GM19397 (cell line): ENCODE data around the gene PJVK.

Experiments
- ATAC-seq: cut with Tn5 transposase; IDR thresholded peaks from one replicate; pipeline ENCODE4 v1.9.1; 2021; ENCODE audit warnings: mild to moderate bottlenecking, moderate library complexity; ENCODE audit not compliant: unreplicated experiment

PJVK gene

GRCh38 chr2:178479758-178480226, 28.6 kb downstream of the PJVK start:
- no peak for ATAC-seq

- ATAC-seq: peak; percentile 76
Observed at GRCh38 chr2:178480227-178481181, 29.3 kb downstream of the PJVK start, which contains the start of gene PLEKHA3. PLEKHA3 (plus strand) TSS chr2:178480457; CDS start chr2:178480870, 413 bp downstream.

DNA sequence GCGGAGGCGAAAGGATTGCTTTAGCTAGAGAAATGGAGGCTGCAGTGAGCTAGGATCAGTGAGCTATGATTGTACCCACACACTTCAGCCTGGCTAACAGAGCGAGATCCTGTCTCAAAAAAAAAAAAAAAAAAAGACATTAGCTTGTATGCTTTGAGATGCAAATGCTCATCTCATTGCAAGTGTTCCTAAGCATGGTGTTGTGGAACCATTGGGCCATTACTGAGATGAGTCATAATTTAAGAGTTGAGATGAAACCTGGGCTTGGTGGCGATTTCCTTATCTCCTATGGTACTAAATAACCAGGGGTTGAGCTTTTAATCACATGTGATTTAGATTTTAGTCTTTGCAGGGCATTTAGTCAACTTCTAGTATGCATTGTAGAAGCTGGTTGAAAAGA, 31.3 kb downstream of the PJVK start:
- no peak for ATAC-seq

DNA sequence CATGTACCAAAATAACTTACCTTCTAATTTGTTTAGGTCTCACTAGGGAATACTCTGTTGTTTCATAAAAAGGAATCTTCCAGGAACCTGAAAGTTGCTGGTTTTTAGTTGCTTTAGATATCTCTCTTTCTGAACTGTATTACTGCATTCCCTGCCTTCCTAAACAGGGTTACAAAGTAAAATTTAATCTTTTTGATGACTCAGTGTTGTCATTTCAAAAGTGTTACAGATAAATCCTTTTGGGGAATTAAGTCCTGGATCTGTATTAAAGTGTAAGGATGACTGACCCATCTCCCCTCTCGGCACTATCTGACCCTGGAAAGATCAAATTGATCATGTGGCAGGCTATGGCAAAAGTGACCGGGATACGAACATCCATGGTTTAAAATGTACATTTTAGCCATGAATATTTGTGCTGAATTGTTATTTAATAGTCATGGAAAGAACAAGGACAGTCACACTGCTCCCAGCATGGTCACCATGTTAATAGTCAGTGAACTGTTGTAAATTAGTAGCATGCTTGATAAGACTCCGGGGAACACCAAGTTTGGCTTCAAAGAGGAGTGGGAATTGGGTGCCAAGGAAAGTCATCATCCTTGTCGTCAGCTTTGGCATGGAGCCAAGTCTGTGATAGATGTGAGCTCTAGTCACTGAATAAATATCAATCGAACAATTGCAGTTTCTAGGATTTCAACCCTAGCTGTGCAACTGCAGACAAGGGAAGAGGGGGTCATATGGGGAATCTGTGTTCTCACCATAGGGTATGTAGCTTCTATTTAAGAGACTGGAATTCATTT, 33.3 kb downstream of the PJVK start:
- ATAC-seq: no peak

GRCh38 chr2:178485356-178485755, 34.2 kb downstream of the PJVK start:
- no peak for ATAC-seq

DNA sequence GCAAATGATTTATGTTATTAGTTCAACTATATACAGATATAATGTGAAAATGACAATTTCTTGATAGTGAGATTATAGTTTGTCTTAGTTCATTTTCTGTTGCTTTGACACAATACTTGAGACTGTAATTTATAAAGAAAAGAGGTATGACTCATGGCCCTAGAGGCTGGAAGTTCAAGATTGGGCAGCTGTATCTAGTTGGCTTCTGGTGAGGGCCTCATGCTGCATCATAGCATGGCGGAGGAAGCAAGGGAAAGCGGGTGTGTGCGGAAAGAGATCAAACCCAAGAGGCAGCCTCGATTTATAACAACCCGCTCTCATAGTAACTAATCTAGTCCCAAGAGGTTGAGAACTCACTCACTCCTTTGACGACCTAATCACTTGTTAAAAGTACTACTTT, 40.4 kb downstream of the PJVK start:
- ATAC-seq: no peak

DNA sequence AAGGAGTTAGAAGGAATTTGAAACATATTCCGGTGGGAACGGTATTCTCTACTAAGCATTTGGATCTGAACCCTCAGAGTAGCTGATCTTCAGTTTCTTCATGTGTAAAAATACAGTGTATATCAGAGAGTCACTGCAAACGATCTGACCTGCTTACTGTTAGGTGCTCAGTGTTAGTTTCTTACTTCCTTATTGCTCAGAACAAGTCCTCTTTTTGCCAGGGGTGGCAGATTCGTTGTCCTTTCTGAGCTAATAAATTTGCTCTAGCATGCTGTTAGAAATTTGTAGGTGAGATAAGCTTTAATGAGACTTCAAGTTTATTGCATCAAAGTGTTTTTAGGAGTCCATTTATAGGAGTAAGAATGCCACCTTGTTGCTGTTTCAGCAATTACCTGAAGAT, 44.9 kb downstream of the PJVK start:
- ATAC-seq: no peak

GRCh38 chr2:178498137-178498536, 47.0 kb downstream of the PJVK start:
- ATAC-seq: no peak

GRCh38 chr2:178499640-178500039, 48.5 kb downstream of the PJVK start:
- no peak for ATAC-seq

DNA sequence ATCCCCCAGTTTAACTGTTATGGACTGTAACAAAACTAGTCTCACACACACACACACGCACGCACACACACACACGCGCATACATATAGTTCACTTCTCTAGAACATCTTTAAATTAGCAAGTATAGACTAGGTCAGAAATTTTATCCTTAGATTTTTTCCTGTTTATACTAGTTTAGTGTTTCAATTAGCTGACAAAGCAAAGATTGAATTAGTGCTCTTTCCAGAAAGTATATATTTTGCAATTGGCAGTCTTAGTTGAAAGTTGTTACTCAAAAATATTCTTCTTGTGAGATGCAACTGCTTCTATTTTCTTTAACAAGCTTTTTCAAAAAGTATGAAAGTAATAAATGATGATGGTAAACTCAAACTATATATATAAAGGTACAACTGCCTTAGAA, 51.6 kb downstream of the PJVK start:
- ATAC-seq: no peak

- ATAC-seq: no peak
Observed at GRCh38 chr2:178506101-178506500, 54.9 kb downstream of the PJVK start.

- no peak for ATAC-seq
Observed at GRCh38 chr2:178506524-178506923, 55.3 kb downstream of the PJVK start.

DNA sequence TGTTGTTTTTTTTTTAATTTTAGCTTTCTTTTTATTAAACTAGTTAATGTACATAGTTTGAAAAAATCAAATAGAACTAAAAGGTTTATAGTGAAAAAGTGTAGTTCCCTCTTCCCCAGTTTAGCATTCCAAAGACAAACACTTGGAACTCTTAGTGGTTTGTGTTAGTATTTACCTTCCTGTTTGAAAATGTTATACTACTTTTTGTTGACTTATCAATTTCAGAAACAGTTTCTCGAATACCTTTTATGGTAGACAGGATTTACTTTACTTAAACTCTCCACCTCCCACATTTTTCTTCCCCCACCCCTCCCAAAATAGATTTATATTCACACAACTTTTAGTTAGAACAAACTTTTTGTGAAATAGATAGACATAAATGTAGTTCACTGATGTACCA, 55.8 kb downstream of the PJVK start:
- ATAC-seq: no peak

- ATAC-seq: no peak
Observed at GRCh38 chr2:178508646-178509045, 57.5 kb downstream of the PJVK start.

- no peak for ATAC-seq
Observed at GRCh38 chr2:178510384-178510783, 59.2 kb downstream of the PJVK start.
